GM21825 (cell line): ENCODE results near the gene PRUNE1.
A peak's percentile ranks its signal among the peaks of the same experiment; 100 is the strongest.

Source experiments
- ATAC-seq: cut with Tn5 transposase; IDR thresholded peaks from one replicate; pipeline ENCODE4 v1.9.1; 2021; ENCODE audit warnings: mild to moderate bottlenecking, moderate library complexity; ENCODE audit not compliant: unreplicated experiment

PRUNE1 gene, protein sequence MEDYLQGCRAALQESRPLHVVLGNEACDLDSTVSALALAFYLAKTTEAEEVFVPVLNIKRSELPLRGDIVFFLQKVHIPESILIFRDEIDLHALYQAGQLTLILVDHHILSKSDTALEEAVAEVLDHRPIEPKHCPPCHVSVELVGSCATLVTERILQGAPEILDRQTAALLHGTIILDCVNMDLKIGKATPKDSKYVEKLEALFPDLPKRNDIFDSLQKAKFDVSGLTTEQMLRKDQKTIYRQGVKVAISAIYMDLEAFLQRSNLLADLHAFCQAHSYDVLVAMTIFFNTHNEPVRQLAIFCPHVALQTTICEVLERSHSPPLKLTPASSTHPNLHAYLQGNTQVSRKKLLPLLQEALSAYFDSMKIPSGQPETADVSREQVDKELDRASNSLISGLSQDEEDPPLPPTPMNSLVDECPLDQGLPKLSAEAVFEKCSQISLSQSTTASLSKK

GRCh38 chr1:151008244-151009205, at the start of gene PRUNE1:
PRUNE1 (plus strand) TSS chr1:151008449; CDS start chr1:151008633, 184 bp downstream.
- ATAC-seq = peak; percentile 65

DNA sequence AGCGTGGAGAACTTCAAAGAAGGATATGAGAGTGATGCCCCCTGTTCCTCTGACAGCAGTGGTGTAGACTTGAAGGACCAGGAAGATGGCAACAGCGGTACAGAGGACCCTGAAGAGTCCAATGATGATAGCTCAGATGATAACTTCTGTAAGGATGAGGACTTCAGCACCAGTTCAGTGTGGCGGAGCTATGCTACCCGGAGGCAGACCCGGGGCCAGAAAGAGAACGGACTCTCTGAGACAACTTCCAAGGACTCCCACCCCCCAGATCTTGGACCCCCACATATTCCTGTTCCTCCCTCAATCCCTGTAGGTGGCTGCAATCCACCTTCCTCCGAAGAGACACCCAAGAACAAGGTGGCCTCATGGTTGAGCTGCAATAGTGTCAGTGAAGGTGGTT, 47.6 kb upstream of the PRUNE1 start:
- no peak for ATAC-seq

- ATAC-seq = no peak
These were observed 46.5 kb upstream of the PRUNE1 start for GRCh38 chr1:150961756-150962155.

DNA sequence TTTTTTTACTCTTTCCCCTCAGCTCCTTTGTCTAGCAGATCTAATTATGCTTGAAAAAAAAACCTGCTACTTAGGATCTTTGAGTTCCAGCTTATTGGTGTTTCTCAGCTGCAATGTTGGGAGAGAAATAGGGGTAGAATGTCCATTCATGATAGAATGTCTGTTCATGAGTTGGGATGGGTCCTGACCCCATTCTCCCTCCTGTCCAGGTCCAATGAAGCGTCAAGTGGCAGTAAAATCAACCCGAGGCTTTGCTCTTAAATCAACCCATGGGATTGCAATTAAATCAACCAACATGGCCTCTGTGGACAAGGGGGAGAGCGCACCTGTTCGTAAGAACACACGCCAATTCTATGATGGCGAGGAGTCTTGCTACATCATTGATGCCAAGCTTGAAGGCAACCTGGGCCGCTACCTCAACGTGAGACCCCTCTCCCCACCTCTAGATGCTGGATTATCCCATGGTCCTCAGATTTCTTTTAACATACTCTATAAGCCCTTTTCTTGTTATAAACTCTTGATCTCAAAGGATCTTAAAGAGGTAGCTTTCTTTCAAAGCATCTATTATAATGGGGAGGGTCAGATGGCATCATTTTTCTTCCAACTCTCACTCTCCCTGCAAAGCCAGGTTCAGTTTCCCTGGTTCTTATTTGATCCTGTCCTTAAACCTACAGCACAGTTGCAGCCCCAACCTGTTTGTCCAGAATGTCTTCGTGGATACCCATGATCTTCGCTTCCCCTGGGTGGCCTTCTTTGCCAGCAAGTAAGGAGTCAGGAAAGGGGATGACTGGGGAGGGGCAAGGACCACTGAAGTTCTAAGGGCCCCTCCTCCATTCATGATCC, 44.7 kb upstream of the PRUNE1 start:
- no peak for ATAC-seq

DNA sequence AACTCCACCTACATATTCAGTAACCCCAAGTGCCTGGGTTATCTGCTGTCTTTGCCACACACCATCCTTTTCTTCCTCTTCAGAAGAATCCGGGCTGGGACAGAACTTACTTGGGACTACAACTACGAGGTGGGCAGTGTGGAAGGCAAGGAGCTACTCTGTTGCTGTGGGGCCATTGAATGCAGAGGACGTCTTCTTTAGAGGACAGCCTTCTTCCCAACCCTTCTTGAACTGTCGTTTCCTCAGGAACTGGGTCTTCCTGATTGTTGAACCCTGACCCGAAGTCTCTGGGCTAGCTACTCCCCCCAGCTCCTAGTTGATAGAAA, 44.1 kb upstream of the PRUNE1 start:
- no peak for ATAC-seq

DNA sequence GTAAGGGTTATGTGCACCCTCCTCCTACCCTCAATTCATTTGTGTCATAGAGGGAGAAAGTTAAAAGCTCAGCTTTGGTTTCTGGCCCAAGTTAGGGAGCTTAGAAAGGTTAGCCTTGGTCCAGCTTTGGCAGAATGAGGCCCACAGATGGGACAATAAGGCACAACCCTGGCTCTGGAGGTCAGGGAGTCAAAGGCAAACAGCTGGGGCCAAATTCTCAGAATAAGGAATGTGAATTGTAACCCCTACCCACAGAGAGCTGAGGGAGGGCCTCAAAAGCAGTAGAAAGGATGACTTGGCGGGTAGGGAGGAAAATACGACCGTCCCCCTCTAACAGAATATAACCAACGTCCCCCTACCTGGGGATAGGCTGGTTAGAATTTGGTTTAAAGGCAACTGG, 42.6 kb upstream of the PRUNE1 start:
- no peak for ATAC-seq

DNA sequence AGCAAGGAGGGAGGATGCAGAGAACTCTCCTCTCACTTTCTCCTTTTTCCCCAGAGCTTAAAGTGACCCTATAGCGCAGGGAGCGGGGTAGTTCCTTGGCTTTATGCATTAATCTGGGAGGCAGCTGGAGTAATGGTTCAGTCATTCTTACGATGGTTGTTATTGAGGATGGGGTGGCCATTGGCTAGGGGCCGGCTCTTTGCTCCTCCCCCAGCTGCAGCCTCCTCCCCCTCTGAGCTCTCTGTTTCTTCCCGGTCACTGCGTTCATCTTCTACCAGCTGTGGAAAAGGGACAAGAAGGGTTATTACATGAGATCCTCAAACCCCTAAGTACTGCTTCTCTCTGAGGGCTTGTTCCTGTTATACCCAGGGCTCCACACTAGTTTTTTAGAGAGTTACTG, 42.2 kb upstream of the PRUNE1 start:
- no peak for ATAC-seq

DNA sequence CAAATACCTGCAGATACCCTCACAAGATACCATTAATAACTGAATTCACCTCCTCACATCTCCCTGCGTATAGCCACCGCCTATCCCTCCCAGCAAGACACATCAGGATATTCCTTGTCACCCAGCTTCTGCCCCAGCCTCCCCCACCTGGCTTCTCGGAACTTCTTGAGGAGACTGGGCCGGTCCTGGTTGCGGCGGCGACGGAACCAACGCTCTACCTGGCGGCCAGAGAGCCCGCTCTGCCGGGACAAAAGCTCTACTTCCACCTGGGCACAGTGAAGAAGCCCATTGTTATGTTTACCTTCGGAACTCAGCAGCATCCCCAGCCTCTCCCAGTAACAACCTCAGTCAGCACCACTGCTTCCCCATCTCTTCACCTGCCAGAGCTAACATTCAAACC, 40.3 kb upstream of the PRUNE1 start:
- no peak for ATAC-seq

DNA sequence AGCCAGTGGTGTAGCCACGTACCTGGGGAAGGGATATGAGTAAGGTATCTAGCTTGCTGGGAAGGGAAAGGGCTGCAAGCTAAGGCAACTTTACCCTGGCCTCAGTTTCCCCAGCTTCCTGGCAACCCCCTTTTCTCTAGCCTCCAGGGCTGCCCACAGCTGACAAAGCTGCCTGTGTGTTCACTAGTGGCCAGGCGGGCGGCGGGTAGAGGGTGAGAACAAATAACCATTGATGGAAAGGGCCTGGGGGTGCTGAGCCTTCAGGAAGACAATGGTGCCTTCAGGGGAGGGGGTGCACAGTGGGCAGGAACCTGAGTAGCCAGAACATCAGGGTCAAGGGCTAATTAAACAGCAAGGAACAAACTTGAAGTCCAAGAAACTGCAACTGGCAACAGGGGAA, 39.8 kb upstream of the PRUNE1 start:
- ATAC-seq = no peak

- ATAC-seq = no peak
These were observed 38.6 kb upstream of the PRUNE1 start for GRCh38 chr1:150969626-150970025.

DNA sequence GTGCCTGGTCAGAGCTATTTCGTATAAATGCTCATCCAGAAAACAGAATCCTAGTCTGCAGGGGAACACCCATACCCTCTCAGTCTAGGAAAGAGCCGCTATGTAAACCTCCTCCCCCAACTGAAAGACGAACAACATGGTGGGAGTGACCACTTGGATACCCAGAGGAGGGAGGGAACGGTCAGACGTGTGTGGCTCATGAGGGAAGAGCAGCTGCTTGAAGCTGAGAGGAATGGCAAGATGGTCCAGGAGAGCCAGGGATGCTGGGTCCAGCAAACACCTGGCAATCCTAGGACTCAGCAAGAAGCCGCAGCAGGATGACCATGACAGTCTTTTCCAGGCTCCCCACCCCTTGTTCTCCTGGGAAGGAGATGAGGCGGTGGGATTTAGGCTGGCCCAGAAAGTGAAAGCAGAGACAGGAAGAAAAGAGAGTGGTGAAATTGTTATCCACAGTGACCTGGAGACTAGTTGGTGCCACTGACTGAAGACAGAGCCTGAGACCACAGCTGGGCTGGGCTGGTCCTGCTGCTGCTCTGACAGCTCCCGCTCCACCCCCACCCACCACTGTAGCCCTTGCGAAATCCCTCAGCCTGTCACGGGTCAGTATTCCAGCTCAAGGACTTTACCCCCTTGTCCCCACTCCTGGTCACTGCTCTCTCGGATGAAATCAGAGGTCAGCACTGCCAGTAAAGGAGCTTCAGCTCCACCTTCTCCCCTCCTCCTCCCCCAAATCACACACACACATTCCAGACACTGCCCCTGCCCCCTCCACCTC, 37.3 kb upstream of the PRUNE1 start:
- ATAC-seq = no peak

DNA sequence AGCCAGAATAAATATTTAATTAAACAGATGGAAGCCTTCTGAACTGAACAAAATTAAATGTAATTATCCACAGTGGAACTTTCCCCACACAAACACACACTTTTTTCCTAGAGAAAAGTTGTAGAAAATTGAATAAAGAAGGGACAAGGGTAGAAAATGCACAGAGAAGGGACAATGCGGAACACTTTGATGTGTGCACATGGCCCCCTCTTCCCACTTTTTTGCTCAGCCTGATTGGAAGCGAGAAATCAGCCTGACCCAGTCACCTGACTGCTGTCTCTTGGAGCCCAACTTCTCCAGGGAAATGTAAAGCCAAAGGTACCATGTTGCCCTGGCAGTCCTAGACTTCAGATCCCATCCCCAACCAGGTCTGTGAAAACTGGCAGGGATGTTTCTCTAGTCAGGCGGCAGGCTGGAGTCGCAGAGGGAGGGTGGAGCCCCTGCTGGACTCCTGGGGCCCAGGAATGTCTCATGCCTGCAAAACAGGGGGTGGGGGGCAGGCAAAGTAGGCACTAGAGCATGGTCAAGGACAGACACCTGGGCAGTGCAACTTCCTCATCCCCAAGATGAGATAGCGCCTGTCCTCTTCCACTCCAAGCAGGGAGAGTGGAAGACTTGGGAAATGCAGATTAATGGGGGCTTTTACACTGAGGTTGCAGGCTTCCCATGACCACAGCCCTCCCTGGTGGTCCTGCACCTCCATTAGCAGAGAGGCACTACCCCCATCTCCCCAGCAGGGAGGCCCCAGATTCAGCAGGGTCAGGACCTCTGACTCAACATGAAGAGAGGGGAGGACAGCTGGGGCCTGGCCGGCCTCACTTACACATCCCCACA, 36.4 kb upstream of the PRUNE1 start:
- no peak for ATAC-seq

- ATAC-seq = no peak
These were observed 35.8 kb upstream of the PRUNE1 start for GRCh38 chr1:150972417-150972940.

DNA sequence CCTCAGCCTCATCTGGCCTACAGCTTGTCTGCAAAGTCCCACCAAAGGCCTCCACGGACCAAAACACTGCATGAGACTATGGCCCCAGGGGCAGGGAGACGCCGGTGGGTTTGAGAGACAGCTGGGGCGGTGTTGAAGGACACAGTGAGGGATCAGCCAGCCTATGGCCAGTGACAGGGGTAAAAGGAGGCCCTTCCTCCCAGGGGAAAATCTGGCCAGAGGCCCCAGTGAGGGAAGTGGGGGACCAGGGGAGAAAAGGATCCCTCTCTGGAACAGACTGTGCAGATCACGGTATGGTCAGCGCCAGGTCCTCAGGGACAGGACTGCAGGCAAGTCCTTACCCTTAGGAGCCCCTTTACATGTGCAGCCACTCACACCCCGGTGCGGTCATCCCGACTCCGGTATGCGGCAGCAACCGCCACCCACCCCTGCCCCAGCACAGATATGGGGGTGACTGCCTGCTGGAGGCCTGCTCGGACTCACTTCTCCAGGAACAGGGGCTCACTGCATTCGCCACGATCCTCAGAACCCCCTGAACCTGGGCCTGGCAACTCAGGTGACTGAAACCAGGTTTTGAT, 34.9 kb upstream of the PRUNE1 start:
- no peak for ATAC-seq

GRCh38 chr1:150973836-150974579, 34.2 kb upstream of the PRUNE1 start:
- peak; percentile 45 for ATAC-seq

- peak; percentile 49 for ATAC-seq
These were observed 33.4 kb upstream of the PRUNE1 start, which contains the start of gene CERS2 for GRCh38 chr1:150974580-150975478. CERS2 (minus strand) TSS chr1:150974835; CDS start chr1:150969090, 5,745 bp downstream.

- no peak for ATAC-seq
These were observed 31.8 kb upstream of the PRUNE1 start for GRCh38 chr1:150976401-150976821.
